ENCODE data around the gene TNP1.

GRCh38 chr2:216849987-216850386 lies 9.9 kb downstream of the TNP1 start:
- no peak for TF ChIP-seq USF1 (IDR thresholded peaks at IDR 0.05; ENCODE audit: borderline replicate concordance, low read depth)
- TF ChIP-seq CTCF (IDR thresholded peaks at IDR 0.05), result no peak

Data from SK-N-SH (cell line).